Measurements from ENCODE around the gene SHROOM3. TPM values are rescaled to one million over a fixed set of nuclear protein-coding genes. Genes with fewer than 3 reads are reported as not detected.

The SHROOM3 gene
- total RNA-seq, 1 experiment from 2014 or later, result 70.6 TPM

DNA sequence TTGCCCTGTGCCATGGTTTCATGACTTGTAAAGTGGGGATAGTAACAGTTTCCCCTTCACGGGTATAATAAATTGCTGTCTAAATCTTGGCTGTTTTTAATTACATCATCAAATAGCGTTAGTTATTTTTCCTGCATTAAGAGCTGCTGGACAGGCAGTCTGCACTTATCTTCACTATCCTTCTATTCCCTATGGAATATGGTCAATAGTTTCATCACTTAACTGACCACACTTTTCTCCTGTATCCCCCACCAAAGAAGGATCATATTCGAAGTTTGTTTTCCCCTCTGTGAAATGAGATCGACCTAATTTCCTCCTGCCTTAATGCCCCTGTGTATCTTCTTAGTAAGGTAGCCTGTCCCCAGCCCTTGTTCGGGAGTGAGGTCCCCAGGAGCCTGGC is 133.2 kb downstream of the SHROOM3 start:
- DNase-seq (ENCODE audit: low spot score), result no peak

- no peak for DNase-seq (ENCODE audit: low spot score)
Measured at GRCh38 chr4:76569225-76569624, 134.2 kb downstream of the SHROOM3 start.

DNA sequence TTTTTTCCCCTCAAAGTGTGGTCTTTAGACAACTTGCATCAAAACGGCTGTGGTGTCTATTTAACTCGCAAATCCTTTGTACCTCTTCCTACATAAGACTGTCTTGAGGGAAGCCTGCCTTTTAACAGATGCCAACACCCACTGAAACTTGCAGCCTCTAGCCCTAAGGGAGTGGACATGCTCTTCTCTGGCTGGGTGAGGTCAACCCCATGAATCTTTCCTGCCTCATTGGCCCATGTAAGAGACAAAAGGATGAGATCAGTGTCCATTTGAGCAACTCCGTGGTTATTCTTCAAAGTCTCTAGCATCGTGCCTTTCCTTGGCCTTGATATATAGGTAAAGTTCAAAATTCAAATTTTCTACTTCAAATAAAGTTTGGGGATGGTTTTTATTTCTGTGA is 134.7 kb downstream of the SHROOM3 start:
- DNase-seq (ENCODE audit: low spot score), result no peak

DNA sequence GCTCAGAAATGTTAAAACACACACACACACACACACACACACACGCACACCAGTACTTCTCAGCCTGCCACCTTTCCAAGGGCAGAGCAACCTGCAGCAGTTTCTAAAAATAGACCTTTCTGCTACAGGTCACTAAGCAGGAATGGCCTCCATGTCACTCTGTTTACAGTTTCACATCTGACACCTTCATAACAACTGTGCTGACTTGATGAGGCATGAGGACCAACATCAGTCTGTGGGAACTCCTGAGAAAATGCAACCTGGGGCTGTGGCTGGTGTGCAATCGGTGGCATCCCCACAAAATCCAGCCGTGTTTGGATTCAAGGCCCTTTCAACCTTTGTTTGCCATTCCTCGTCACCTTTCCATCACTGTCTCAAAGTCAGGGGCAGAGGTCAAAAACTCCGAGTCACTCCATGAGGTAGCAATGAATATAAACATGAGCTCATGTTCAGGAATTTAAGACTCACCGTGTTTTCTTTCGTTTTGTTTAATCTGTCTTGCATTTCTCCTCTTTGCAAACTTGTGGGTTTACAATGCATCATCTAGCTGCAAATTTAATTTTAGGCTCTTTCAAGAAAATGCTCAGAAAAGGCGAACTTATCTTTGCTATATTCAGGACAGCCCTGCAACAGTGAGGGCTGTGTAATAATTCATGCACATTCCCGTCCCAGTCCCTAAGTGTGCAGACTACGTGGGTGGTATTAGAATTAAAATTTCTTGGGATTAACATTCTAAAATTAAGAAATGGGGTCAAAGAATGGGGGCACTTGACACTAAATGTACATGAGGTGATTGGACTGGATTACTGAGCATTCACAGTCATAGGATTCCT is 135.3 kb downstream of the SHROOM3 start:
- no peak for DNase-seq (ENCODE audit: low spot score)

DNA sequence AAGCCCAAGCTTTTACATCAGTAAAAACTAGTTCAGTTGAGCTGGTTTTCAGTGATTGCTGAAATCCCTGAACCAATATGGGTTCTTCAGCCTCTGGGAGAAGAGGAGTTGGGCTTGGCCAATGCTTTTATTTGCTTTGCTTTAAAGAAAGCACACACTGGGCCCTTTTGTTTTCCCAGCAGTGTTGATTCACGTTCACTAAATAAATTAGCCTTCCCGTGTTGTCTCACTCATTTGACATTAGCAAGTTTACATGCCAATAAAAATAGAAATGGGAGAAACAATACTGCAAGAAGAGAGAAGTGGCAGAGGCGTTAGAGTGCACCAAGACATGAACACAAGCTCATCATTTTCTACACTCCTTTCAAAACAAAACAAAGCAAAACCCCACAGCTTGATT is 136.2 kb downstream of the SHROOM3 start:
- no peak for DNase-seq (ENCODE audit: low spot score)

GRCh38 chr4:76572224-76572623 is 137.2 kb downstream of the SHROOM3 start:
- DNase-seq (ENCODE audit: low spot score), result no peak

DNA sequence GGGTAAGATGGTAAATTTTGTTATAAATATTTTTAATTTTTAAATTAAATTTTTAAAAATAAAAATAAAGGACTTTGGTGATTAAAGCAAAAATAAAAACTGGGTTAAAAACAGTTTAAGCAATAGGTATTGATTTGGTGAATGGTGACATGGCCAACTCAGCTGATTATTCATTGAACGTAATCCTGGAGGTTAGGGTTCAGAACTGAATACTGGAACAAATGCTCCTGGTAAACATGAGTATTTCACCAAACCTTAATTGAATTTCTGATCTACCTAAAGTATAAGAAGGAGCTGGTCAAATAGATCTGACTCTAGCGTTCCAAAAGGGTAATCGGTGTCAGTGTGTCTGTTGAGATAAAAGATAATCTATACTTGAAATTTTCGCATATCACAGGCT is 141.8 kb downstream of the SHROOM3 start:
- DNase-seq (ENCODE audit: low spot score), result no peak

DNA sequence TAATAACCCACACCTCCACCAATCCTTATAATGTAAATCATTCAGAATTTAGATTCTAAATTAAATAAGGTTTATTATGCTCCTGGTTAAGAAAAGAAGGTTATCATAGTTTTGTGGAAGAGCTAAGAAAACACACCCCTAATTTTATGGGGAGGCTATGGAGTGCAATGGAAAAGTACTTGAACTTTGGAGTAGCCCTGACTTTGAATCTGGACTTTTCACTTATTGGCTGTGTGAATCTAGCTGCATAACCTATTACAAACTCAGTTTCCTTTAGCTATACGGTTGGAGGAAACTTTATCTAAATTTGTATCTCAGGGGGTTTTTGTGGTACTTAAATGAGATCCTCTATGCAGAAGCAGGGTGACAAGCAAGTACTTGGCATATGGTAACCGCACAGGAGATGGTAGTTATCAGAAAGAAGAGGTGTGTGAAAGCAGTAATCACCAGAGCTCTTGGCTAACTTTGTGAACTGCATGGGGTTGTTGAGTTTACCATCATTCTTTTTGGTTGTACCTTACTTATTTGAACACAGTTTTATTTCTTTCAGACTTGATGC is 143.1 kb downstream of the SHROOM3 start:
- DNase-seq (ENCODE audit: low spot score), result no peak

DNA sequence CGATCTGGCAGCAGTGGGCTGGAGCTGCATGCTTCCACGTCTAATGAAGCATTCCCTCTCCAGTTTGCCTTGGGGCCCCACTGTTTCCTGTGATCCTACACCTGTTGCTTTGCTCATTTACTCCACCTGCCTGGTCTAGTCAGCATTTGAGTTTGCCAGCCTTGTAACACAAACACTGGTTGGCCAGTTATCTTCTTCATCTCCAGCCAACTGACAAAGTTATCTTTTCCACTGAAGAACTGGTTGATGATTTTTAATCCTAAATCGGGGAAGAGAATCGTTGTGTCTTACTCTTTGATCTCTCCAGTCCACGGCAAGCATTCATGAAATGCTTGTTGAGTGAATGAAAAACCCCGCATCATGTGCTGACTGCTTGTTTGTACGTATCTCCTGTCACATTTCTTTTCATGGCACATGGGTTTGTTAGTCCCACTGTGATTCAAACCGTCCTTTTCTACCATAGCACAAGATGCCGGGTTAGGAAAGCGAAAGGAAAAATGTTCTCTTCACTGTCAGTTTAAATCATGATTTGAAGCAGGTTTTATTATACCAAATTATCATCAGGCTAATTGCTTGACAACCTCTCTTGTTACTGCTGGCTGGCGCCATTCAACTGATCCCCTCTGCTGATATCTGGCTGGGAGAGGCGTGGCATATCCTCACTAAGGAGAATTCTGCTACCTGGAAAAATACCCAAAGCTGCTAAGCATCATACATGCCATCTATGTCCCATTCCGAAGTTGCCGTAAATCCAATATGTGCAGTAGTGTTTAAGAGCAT is 144.8 kb downstream of the SHROOM3 start:
- DNase-seq (ENCODE audit: low spot score), result no peak

DNA sequence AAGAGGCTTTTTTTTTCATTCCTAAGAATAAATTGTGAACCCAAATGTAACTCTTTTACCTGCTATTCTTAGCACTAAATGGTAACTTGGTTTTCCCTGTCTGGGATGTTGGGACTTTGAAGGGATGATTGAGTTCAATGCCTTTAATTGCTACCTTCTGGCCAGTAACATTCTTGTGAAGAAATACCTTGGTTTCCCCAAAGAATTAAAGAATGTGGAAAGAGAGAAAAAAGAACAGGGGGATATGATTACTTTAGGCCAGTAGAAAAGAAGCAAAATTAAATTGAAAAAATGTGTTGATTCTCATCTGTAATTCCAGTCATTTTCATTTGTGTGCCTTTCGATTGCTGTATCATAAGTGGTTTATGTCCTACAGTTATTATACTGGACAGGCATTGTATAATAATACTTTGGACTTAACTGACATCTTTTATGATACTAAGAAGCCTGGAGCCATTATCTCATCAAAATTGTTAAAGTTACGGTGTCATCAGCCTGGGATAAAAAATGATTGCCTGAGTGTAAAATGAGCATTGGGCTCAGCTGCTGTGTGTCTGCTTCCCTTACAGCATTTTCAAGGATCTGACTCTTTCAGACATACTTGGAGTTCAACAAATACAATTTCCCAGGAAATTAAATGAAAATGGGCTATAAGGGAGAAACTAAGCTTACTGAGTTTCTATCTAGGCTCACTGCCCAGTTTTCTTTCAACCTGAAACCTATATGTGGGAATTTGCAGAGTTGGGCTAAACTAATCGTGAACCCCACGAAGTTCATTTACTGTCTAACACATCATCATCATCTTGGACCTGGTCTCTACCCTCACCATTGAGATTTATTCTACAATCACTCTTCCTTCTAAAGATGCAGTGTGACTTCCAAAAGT is 146.3 kb downstream of the SHROOM3 start:
- DNase-seq (ENCODE audit: low spot score), result no peak

- no peak for DNase-seq (ENCODE audit: low spot score)
Measured at GRCh38 chr4:76582074-76582816, 147.2 kb downstream of the SHROOM3 start.

DNA sequence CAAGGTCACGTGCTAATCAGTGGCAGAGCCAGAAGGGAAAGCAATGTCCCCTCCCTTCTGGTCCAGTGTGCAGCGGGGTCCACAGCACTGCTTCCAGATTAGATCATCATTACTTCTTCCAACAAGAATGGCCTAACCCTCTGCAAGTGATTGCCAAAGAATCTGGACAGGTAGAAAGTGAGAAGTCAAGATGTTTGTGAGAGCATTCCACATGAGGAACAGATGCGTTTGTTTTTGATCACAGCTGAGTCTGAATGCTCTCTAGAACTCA is 147.7 kb downstream of the SHROOM3 start:
- no peak for DNase-seq (ENCODE audit: low spot score)

GRCh38 chr4:76584241-76585152 is 149.5 kb downstream of the SHROOM3 start:
- peak; percentile 11 for DNase-seq (ENCODE audit: low spot score)

DNA sequence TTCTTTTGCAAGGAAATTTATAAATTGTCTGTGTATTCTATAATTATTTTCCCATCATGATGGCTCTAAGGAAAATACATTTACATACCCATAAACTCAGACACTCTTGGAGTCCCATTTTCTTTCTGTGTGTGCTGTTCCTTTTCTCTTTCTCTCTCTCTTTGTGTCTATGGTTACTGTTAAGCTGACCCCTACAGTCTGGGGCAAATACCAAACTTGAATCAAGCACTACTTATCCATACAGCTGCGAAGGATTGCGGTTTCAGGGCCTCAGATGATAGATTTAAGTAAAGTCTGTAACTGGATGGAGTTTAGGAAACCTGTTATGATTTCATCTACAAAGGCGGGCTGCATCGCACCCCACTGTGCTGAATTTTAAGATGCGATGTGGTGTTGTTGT is 150.2 kb downstream of the SHROOM3 start:
- no peak for DNase-seq (ENCODE audit: low spot score)

GRCh38 chr4:76585897-76586360 is 150.9 kb downstream of the SHROOM3 start:
- peak; percentile 94 for DNase-seq (ENCODE audit: low spot score)

- DNase-seq (ENCODE audit: low spot score), result no peak
Measured at GRCh38 chr4:76588274-76588673, 153.2 kb downstream of the SHROOM3 start.

DNA sequence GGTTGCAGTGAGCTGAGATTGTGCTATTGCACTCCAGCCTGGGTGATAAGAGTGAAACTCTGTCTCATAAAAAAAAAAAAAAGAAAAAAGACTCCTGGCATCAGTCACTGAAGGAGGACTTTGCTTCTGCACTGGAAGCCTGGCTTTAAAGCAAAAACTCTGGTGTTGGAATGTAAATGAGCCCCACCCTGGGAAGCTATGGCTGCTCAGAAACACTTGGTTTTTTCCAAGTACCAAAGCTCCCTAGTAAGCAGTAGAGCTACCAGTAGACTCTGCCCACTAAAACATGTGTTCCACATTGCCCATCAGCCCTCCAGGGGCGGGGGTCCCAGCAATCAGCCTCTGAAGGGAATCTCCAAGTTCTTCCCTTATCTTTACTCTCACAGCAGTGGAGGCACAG is 154.4 kb downstream of the SHROOM3 start:
- DNase-seq (ENCODE audit: low spot score), result peak; percentile 73

DNA sequence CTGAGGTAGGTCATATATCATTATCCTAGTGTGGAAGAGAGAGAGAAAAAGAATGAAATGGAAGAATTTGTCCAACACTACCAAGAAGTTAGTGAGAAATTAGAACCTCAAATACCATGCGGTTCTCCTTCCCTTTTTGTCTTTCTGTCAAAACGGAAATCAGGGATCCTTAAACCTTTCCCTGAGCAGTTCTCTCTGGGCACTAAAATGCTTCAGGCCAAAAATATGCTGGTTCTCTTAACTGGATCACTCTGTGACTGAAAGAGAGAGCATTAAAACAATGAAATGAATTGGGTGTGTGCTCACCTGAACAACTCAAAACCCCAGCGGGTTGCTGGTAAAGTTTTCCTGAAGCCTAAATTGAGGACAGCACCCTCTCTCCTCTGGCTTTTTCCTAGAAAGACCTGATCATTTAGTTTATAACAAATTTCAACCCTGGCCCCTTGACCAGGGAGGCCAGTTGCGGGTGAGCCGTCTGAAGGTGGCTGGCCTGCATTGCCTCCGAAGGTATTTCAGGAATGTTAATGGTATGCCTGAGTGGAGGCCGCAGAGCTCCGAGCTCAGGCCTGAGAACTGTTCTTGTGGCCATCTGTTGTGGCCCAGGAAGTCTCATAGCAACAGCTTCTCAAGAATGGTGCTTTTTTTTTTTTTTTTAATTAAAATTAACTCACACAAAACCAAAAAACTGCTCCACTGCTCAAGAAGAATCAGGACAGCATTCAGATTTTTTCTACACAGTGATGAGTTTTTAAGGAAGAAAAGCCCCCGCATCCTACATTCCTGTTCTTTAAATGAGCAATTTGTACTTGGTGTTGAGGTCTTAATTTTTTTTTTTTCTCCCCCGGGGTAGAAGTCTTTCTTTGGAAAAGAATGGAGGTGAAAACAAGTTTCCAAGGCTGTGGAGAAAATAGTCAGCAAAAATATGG is 155.1 kb downstream of the SHROOM3 start:
- peak; percentile 77 for DNase-seq (ENCODE audit: low spot score)

DNA sequence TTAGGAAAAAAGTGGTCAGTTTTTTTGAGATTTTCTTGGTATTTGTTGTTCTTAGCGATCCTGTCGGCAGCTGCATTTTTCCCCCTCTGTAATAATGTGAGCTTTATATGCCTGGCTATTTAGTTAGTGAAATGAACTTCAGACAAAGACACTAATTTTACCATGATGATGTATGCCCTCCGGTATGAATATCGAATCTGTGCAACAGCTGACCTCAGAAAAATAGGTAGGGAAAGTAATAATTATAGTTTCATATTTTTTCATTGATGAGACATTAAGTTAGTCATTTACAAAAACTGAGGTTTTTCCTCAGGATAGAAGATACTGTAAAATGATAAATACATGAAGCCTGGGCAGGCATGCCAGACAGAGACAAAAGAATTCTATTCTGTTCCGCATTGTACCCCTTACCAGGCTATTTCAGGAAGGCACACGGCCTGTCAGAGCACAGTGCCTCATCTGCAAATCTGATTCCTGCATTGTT is 155.8 kb downstream of the SHROOM3 start:
- no peak for DNase-seq (ENCODE audit: low spot score)

All from HT-29 (cell line).